Panc1 (cell line): Measurements from ENCODE around the gene HPCAL1. TPM values are rescaled to one million over a fixed set of nuclear protein-coding genes. Genes with fewer than 3 reads are reported as not detected.
A peak's percentile ranks its signal among the peaks of the same experiment; 100 is the strongest.

Source experiments
- ATAC-seq: fragments of 200-7000 bp; cut with Tn5 transposase; 2 replicates; pipeline ENCODE4 v1.9.1; 2020; ENCODE audit warnings: mild to moderate bottlenecking, moderate library complexity
- BruUV-seq: library from RNA; stranded (reverse); fragments of 400-500 nt; replicated peaks from 2 replicates; lab custom pipeline; 2021; lab: Mats Ljungman, UMichigan
- CTCF ChIA-PET: fragments of 300-600 bp; sonication (Branson Sonifier 250); formaldehyde crosslinking; loops from one replicate; lab custom pipeline; 2022; ENCODE audit warnings: antibody characterized with exemption; lab: Charles Lee
- POLR2A ChIA-PET: fragments of 300-600 bp; sonication (Branson Sonifier 250); formaldehyde crosslinking; loops from one replicate; lab custom pipeline; 2022; ENCODE audit warnings: antibody characterized with exemption; lab: Charles Lee
- DNase-seq: peaks from one replicate; pipeline ENCODE4 v3.0.0-alpha.2; 2010; ENCODE audit warnings: low read depth, low spot score
- H3K27ac ChIP-seq: 2 replicates; pipeline ENCODE4 v1.5.1; 2011; ENCODE audit warnings: mild to moderate bottlenecking, low read length, inconsistent platforms
- H3K27me3 ChIP-seq: fragments of 200-500 bp; sonication (Bioruptor generic); 2 replicates; pipeline ENCODE4 v1.6.0; 2014; ENCODE audit warnings: low read length, inconsistent platforms; ENCODE audit not compliant: control insufficient read depth, insufficient read depth
- H3K36me3 ChIP-seq: fragments of 200-500 bp; sonication (Bioruptor generic); 2 replicates; pipeline ENCODE4 v1.5.1; 2014; ENCODE audit warnings: inconsistent platforms, mild to moderate bottlenecking, low read length, moderate library complexity; ENCODE audit not compliant: control insufficient read depth, insufficient read depth
- H3K4me1 ChIP-seq: 2 replicates; pipeline ENCODE4 v1.5.1; 2011; ENCODE audit warnings: inconsistent platforms, mild to moderate bottlenecking, low read length, moderate library complexity; ENCODE audit not compliant: control insufficient read depth, insufficient read depth
- H3K4me3 ChIP-seq, 2 experiments: 2 replicates each; pipeline ENCODE4 v1.5.1; 2011 to 2012; ENCODE audit warnings: low read depth in 2 of 2, low read length in 2 of 2, mild to moderate bottlenecking in 2 of 2, inconsistent platforms in 1 of 2, moderate library complexity in 1 of 2
- H3K9me3 ChIP-seq: fragments of 200-500 bp; sonication (Bioruptor generic); 2 replicates; pipeline ENCODE4 v1.5.1; 2014; ENCODE audit warnings: low read depth, mild to moderate bottlenecking, inconsistent platforms, low read length, moderate library complexity; ENCODE audit not compliant: control insufficient read depth, insufficient read depth
- POLR2AphosphoS5 ChIP-seq: IDR thresholded peaks from 2 replicates; pipeline ENCODE4 v1.6.1; 2012; ENCODE audit warnings: mild to moderate bottlenecking, low read depth, low read length, moderate library complexity
- TCF7L2 ChIP-seq: IDR thresholded peaks from 2 replicates; pipeline ENCODE4 v1.6.1; 2011; ENCODE audit warnings: mild to moderate bottlenecking, low read depth, low read length, inconsistent platforms
- in situ Hi-C: cut with HindIII; loops from 2 replicates; pipeline ENCODE4 v1.10.0; 2016; ENCODE audit warnings: low sequenced_read_pairs, low pct_unique_long_range_greater_than_20kb
- intact Hi-C: fragments of 100-400 bp; cut with micrococcal nuclease; formaldehyde crosslinking; loops from one replicate; pipeline ENCODE4 v1.10.0; 2022; ENCODE audit not compliant: unreplicated experiment
- total RNA-seq: library from RNA; stranded (reverse); gene quantifications from one replicate; pipeline ENCODE4 v1.2.1, GENCODE V29; 2021; ENCODE audit not compliant: unreplicated experiment
- TF ChIP-seq, protein P1 (sequence below), 2 experiments: IDR thresholded peaks; 2 replicates each; pipeline ENCODE4 v1.6.1; 2011 to 2012; ENCODE audit warnings: low read depth in 2 of 2, control low read depth in 1 of 2, low read length in 1 of 2, mild to moderate bottlenecking in 1 of 2, moderate library complexity in 1 of 2; ENCODE audit not compliant: insufficient read depth in 1 of 2

HPCAL1 gene
- total RNA-seq, 1 experiment from 2014 or later = 234 TPM

DNA sequence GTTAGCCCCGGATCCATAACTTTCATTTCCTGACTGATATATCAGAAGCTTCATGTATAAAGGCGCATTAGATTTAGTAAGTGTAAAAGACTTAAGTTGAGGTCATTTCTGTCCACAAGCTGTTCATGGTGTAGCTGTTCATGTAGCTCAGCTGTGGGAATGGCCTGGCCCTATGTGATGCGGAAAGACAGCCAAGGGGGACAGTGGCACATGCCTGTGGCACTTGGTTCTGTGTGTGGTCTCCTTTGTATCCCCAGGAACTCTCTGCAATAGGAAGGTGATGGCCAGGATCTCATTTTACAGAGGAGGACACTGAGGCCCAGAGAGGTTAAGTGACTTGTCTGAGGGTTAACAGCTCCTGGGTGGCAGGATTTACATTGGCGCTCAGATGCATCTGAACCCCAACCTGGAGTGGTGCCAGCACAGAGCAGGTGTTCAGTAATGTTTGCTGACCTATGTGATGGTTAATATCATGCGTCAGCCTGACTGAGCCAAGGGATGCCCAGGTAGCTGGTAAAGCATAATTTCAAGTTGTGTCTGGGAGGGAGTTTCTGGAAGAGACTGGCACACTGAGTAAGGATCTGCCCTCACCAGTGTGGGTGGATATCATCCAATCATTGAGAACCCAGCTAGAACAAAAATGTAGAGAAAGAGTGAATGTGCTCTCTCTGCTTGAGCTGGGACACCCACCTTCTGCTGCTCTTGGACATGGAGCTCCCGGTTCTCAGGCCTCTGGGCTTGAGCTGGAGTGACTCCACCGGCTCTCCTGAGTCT, 25.4 kb downstream of the HPCAL1 start:
- BruUV-seq = TSS peak; percentile 34
- in situ Hi-C loops (no loop called here), intact Hi-C loops (no loop called here)
- no peaks in the 10 kb centered on the region for H3K9me3 ChIP-seq
- H3K27ac ChIP-seq = peak overlapping the region; percentile 99
- ATAC-seq = no peak
- POLR2A ChIA-PET = interaction anchor here (0.7 kb wide), 1 partner anchor 80 kb away, joined by 3 read pairs; no protein-coding TSS in a partner anchor
- H3K4me1 ChIP-seq = peaks cover 97% of the 10 kb centered on the region
- no peak for DNase-seq
- 0 out of 4 replicates have a peak overlapping the region, but pooled peaks of 1 of the 2 experiments have one; percentile 2 for H3K4me3 ChIP-seq
- no peaks in the 10 kb centered on the region; the same call in 1 of the 2 replicates for H3K36me3 ChIP-seq
- H3K27me3 ChIP-seq = no peaks in the 10 kb centered on the region
- CTCF ChIA-PET = interaction anchor here (0.6 kb wide), 1 partner anchor 104 kb away, joined by 3 read pairs; no protein-coding TSS in a partner anchor
- TF ChIP-seq, protein P1, sequence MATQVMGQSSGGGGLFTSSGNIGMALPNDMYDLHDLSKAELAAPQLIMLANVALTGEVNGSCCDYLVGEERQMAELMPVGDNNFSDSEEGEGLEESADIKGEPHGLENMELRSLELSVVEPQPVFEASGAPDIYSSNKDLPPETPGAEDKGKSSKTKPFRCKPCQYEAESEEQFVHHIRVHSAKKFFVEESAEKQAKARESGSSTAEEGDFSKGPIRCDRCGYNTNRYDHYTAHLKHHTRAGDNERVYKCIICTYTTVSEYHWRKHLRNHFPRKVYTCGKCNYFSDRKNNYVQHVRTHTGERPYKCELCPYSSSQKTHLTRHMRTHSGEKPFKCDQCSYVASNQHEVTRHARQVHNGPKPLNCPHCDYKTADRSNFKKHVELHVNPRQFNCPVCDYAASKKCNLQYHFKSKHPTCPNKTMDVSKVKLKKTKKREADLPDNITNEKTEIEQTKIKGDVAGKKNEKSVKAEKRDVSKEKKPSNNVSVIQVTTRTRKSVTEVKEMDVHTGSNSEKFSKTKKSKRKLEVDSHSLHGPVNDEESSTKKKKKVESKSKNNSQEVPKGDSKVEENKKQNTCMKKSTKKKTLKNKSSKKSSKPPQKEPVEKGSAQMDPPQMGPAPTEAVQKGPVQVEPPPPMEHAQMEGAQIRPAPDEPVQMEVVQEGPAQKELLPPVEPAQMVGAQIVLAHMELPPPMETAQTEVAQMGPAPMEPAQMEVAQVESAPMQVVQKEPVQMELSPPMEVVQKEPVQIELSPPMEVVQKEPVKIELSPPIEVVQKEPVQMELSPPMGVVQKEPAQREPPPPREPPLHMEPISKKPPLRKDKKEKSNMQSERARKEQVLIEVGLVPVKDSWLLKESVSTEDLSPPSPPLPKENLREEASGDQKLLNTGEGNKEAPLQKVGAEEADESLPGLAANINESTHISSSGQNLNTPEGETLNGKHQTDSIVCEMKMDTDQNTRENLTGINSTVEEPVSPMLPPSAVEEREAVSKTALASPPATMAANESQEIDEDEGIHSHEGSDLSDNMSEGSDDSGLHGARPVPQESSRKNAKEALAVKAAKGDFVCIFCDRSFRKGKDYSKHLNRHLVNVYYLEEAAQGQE (IDR thresholded peaks at IDR 0.05; ENCODE audit: insufficient read depth in 1 of 2, low read depth in 2 of 2, low read length in 1 of 2) = no peak
- TF ChIP-seq POLR2AphosphoS5 = 0 out of 2 replicates have a peak, but pooled peaks have one; percentile 40

DNA sequence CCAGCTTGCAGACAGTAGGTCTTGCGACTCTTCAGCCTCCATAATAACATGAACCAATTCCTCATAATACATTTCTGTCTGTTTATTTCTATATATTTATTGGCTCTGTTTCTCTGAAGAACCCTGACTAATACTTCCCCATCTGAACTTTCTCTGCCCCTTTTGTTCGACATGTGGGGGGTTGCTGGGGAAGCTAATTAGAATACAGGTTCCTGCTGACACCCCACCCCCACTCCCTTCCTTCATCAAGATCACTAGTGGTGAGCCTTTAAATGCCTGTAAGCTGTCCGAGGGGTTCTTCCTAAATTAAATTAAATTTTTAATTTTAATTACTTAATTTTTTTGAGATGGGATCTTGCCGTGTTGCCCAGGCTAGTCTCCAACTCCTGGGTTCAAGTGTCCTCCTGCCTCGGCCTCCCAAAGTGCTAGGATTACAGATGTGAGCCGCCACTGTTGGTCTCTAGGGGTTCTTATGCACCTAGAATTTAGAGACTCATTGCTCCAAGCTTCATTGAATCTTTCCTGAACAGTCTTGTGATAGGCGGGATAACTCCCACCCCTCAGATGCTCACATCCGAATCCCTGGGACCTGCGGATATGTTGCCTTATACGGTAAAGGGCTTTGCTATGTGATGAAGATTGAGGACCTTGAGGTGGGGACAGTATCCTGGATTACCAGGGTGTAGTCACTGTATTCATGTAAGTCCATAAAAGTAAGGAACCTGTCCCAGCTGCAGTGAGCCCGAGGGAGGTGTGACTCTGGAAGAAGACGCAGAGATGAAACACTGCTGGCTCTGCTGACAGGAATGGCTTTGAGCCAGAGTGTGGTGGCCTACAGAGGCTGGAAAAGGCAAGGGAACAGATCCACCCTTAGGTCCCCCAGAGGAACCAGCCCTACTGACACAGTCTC, 26.2 kb downstream of the HPCAL1 start:
- TF ChIP-seq TCF7L2 = peak; percentile 54
- TF ChIP-seq, protein P1 (IDR thresholded peaks at IDR 0.05; ENCODE audit: insufficient read depth in 1 of 2, low read depth in 2 of 2, low read length in 1 of 2) = no peak
- in situ Hi-C loops = no loop called here
- no peaks in the 10 kb centered on the region for H3K9me3 ChIP-seq
- peak overlapping the region; percentile 99 for H3K27ac ChIP-seq
- BruUV-seq = no TSS peak
- intact Hi-C loops = no loop called here
- H3K27me3 ChIP-seq = no peaks in the 10 kb centered on the region
- H3K36me3 ChIP-seq = no peaks in the 10 kb centered on the region; the same call in 1 of the 2 replicates
- POLR2A ChIA-PET = interaction anchor here (0.6 to 1.3 kb wide), 3 partner anchors 11 to 26 kb away, joined by 4 to 5 read pairs (median 4); no protein-coding TSS in a partner anchor
- peak overlapping the region in 1 of 2 experiments; percentile 51; a peak in 2 of 4 replicates for H3K4me3 ChIP-seq
- ATAC-seq (peak; percentile 23), DNase-seq (no peak)
- peaks cover 97% of the 10 kb centered on the region for H3K4me1 ChIP-seq
- CTCF ChIA-PET = interaction anchor here (0.6 to 1.1 kb wide), 2 partner anchors 41 to 106 kb away, joined by 3 to 5 read pairs; no protein-coding TSS in a partner anchor
